HEK293 (cell line): ENCODE measurements around the gene PXYLP1.

Experiments used
- ZBTB7A ChIP-seq: fragments of 450-650 bp; formaldehyde crosslinking; IDR thresholded peaks from 2 replicates; pipeline ENCODE4 v1.5.1; 2016; ENCODE audit warnings: low read depth, missing biosample characterization, missing genetic modification characterization
- ZNF274 ChIP-seq, 2 experiments: fragments of 200-500 bp in 1 of 2; fragments of 450-650 bp in 1 of 2; sonication (Bioruptor generic) in 1 of 2; formaldehyde crosslinking in 1 of 2; IDR thresholded peaks; 2 replicates each; pipeline versions ENCODE4 v1.5.1 to v1.6.1; 2014 to 2016; ENCODE audit warnings: borderline replicate concordance in 1 of 2, inconsistent platforms in 1 of 2, low read length in 1 of 2, missing biosample characterization in 1 of 2, missing genetic modification characterization in 1 of 2
- ZNF335 ChIP-seq: fragments of 450-650 bp; formaldehyde crosslinking; conservative IDR thresholded peaks from 2 replicates; pipeline ENCODE4 v1.5.1; 2016; ENCODE audit warnings: missing biosample characterization, missing genetic modification characterization
- ZNF521 ChIP-seq: fragments of 450-650 bp; formaldehyde crosslinking; IDR thresholded peaks from 2 replicates; pipeline ENCODE4 v1.5.1; 2017; ENCODE audit warnings: missing biosample characterization, mild to moderate bottlenecking, missing genetic modification characterization
- TF ChIP-seq, protein P1 (sequence below): fragments of 450-650 bp; formaldehyde crosslinking; IDR thresholded peaks from 2 replicates; pipeline ENCODE4 v1.5.1; 2016; ENCODE audit warnings: missing biosample characterization, missing genetic modification characterization
- TF ChIP-seq, protein P2 (sequence below): IDR thresholded peaks from 2 replicates; pipeline ENCODE4 v1.6.1; 2011; ENCODE audit warnings: mild to moderate bottlenecking, low read depth, low read length, borderline replicate concordance
- TF ChIP-seq, protein P3 (sequence below): fragments of 450-650 bp; formaldehyde crosslinking; IDR thresholded peaks from 2 replicates; pipeline ENCODE4 v1.5.1; 2016; ENCODE audit warnings: missing biosample characterization, missing genetic modification characterization
- TF ChIP-seq, protein P4 (sequence below): fragments of 450-650 bp; formaldehyde crosslinking; IDR thresholded peaks from 2 replicates; pipeline ENCODE4 v1.5.1; 2016; ENCODE audit warnings: missing biosample characterization, missing genetic modification characterization

DNA sequence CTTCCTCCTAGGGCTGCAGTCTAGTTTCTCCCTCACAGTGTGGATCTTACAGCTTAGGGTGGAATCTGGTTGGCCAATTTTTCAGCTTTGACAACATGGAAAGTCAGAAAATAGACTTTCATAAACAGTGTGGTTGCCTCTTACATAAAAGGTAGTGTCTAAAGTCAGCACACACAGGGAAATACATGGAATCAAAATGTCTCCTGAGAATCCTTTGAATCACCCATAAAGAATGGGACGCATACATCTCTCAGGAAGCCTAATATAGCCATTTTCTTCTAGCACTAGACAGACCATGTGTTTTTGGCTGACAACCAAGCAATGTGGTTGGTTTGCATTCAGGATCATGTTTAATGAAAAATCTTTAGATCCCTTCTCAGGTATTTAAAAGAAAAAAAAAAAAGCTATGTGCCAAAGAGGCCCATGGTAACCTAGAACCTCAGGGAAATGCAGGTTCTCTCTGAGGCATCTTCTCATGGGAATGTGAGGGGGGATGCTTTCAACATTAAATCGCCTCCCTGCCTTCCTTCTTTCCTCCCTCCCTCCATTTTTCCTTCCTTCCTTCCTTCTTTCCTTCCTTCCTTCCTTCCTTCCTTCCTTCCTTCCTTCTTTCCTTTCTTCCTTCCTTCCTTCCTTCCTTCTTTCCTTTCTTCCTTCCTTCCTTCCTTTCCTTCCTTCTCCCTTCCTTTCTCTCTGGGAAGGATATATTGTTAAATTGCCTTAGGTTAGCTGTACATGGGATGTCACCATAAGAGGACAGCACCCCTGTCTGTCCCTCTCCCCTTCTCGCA lies 102.4 kb downstream of the PXYLP1 start:
- TF ChIP-seq, protein P1, sequence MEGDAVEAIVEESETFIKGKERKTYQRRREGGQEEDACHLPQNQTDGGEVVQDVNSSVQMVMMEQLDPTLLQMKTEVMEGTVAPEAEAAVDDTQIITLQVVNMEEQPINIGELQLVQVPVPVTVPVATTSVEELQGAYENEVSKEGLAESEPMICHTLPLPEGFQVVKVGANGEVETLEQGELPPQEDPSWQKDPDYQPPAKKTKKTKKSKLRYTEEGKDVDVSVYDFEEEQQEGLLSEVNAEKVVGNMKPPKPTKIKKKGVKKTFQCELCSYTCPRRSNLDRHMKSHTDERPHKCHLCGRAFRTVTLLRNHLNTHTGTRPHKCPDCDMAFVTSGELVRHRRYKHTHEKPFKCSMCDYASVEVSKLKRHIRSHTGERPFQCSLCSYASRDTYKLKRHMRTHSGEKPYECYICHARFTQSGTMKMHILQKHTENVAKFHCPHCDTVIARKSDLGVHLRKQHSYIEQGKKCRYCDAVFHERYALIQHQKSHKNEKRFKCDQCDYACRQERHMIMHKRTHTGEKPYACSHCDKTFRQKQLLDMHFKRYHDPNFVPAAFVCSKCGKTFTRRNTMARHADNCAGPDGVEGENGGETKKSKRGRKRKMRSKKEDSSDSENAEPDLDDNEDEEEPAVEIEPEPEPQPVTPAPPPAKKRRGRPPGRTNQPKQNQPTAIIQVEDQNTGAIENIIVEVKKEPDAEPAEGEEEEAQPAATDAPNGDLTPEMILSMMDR, result no peak
- no peak for TF ChIP-seq ZNF521 (tag by site-specific recombination)
- TF ChIP-seq ZNF274 (IDR thresholded peaks at IDR 0.05; ENCODE audit: low read length), result no peak
- TF ChIP-seq ZNF274 (tag by site-specific recombination; IDR thresholded peaks at IDR 0.05; ENCODE audit: borderline replicate concordance), result no peak
- TF ChIP-seq, protein P2, sequence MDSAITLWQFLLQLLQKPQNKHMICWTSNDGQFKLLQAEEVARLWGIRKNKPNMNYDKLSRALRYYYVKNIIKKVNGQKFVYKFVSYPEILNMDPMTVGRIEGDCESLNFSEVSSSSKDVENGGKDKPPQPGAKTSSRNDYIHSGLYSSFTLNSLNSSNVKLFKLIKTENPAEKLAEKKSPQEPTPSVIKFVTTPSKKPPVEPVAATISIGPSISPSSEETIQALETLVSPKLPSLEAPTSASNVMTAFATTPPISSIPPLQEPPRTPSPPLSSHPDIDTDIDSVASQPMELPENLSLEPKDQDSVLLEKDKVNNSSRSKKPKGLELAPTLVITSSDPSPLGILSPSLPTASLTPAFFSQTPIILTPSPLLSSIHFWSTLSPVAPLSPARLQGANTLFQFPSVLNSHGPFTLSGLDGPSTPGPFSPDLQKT, result no peak
- no peak for TF ChIP-seq ZBTB7A
- TF ChIP-seq, protein P3, sequence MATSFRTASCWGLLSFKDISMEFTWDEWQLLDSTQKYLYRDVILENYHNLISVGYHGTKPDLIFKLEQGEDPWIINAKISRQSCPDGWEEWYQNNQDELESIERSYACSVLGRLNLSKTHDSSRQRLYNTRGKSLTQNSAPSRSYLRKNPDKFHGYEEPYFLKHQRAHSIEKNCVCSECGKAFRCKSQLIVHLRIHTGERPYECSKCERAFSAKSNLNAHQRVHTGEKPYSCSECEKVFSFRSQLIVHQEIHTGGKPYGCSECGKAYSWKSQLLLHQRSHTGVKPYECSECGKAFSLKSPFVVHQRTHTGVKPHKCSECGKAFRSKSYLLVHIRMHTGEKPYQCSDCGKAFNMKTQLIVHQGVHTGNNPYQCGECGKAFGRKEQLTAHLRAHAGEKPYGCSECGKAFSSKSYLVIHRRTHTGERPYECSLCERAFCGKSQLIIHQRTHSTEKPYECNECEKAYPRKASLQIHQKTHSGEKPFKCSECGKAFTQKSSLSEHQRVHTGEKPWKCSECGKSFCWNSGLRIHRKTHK (tag by site-specific recombination), result no peak
- TF ChIP-seq, protein P4, sequence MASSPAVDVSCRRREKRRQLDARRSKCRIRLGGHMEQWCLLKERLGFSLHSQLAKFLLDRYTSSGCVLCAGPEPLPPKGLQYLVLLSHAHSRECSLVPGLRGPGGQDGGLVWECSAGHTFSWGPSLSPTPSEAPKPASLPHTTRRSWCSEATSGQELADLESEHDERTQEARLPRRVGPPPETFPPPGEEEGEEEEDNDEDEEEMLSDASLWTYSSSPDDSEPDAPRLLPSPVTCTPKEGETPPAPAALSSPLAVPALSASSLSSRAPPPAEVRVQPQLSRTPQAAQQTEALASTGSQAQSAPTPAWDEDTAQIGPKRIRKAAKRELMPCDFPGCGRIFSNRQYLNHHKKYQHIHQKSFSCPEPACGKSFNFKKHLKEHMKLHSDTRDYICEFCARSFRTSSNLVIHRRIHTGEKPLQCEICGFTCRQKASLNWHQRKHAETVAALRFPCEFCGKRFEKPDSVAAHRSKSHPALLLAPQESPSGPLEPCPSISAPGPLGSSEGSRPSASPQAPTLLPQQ, result no peak
- TF ChIP-seq ZNF335 (tag by site-specific recombination), result no peak
